Measurements from ENCODE around the gene TEAD1.

GRCh38 chr11:12840871-12841660 is 166.8 kb downstream of the TEAD1 start:
- TF ChIP-seq CTCF (IDR thresholded peaks at IDR 0.05) (no peak), POLR2A (IDR thresholded peaks at IDR 0.05) (no peak), POLR2AphosphoS5 (IDR thresholded peaks at IDR 0.05) (no peak), EP300 (IDR thresholded peaks at IDR 0.05; ENCODE audit: low read depth) (no peak)
